Measurements from ENCODE around the gene KDR. TPM values are rescaled to one million over a fixed set of nuclear protein-coding genes. Genes with fewer than 3 reads are reported as not detected.

KDR gene
- polyA plus RNA-seq, 1 donor from 2014 or later = not detected

DNA sequence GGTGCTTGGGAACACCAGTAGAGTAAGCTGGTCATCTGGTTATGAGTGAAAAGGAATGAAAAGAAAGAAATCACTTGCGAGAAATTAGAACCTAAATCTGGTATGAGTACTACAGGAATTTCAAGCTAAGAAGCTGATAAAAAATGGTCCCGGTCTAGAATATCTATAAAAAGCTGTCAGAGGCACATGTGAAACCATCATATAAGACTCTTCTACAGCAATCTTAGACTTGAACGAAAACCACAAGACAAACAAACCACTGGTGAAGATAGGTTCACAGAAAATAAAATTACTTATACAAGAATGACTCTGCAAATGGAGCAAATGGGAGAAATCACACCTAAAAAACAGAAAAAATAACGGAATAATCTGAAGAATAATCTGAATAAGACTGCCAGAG lies 69.9 kb downstream of the KDR start:
- TF ChIP-seq RAD21 (conservative IDR thresholded peaks at IDR 0.05) (no peak), TAF1 (IDR thresholded peaks at IDR 0.05; ENCODE audit: low read depth) (no peak), POLR2AphosphoS5 (IDR thresholded peaks at IDR 0.05) (no peak), EZH2 (IDR thresholded peaks at IDR 0.05; ENCODE audit: borderline replicate concordance, insufficient read depth, low read length, poor library complexity, severe bottlenecking) (no peak), CTCF (IDR thresholded peaks at IDR 0.05; ENCODE audit: poor library complexity, severe bottlenecking) (no peak), EP300 (conservative IDR thresholded peaks at IDR 0.05; ENCODE audit: poor library complexity, severe bottlenecking) (no peak), SMC3 (conservative IDR thresholded peaks at IDR 0.05; ENCODE audit: poor library complexity) (no peak), MXI1 (conservative IDR thresholded peaks at IDR 0.05; ENCODE audit: poor library complexity, severe bottlenecking) (no peak)
- TF ChIP-seq, protein P1, sequence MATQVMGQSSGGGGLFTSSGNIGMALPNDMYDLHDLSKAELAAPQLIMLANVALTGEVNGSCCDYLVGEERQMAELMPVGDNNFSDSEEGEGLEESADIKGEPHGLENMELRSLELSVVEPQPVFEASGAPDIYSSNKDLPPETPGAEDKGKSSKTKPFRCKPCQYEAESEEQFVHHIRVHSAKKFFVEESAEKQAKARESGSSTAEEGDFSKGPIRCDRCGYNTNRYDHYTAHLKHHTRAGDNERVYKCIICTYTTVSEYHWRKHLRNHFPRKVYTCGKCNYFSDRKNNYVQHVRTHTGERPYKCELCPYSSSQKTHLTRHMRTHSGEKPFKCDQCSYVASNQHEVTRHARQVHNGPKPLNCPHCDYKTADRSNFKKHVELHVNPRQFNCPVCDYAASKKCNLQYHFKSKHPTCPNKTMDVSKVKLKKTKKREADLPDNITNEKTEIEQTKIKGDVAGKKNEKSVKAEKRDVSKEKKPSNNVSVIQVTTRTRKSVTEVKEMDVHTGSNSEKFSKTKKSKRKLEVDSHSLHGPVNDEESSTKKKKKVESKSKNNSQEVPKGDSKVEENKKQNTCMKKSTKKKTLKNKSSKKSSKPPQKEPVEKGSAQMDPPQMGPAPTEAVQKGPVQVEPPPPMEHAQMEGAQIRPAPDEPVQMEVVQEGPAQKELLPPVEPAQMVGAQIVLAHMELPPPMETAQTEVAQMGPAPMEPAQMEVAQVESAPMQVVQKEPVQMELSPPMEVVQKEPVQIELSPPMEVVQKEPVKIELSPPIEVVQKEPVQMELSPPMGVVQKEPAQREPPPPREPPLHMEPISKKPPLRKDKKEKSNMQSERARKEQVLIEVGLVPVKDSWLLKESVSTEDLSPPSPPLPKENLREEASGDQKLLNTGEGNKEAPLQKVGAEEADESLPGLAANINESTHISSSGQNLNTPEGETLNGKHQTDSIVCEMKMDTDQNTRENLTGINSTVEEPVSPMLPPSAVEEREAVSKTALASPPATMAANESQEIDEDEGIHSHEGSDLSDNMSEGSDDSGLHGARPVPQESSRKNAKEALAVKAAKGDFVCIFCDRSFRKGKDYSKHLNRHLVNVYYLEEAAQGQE (IDR thresholded peaks at IDR 0.05; ENCODE audit: borderline replicate concordance) = no peak

GRCh38 chr4:55051532-55051931 lies 73.9 kb downstream of the KDR start:
- Histone ChIP-seq H3K4me3 (ENCODE audit: low read length) (no peak overlapping the region), H3K36me3 (ENCODE audit: insufficient read depth, low read length) (no peaks in the 10 kb centered on the region), H3K9me3 (ENCODE audit: low read length) (no peaks in the 10 kb centered on the region), H3K27ac (ENCODE audit: low read length) (no peak overlapping the region), H3K79me2 (replicated peaks; ENCODE audit: insufficient read depth, low read length) (no peaks in the 10 kb centered on the region), H3F3A (ENCODE audit: insufficient read depth, low read length, poor library complexity, severe bottlenecking) (no peaks in the 10 kb centered on the region), H4K20me1 (ENCODE audit: insufficient read depth) (no peaks in the 10 kb centered on the region), H3K4me2 (ENCODE audit: low read length) (no peak overlapping the region), H3K9me2 (ENCODE audit: insufficient read depth, low read length) (no peaks in the 10 kb centered on the region), H3K27me3 (ENCODE audit: insufficient read depth, low read depth, low read length) (no peaks in the 10 kb centered on the region), H3K9ac (ENCODE audit: low read length) (no peak overlapping the region), H2AFZ (ENCODE audit: low read depth, low read length) (no peak overlapping the region)
- TF ChIP-seq EZH2 (IDR thresholded peaks at IDR 0.05; ENCODE audit: borderline replicate concordance, insufficient read depth, low read length, poor library complexity, severe bottlenecking) = no peak
- no peak for TF ChIP-seq RAD21 (conservative IDR thresholded peaks at IDR 0.05)
- TF ChIP-seq TAF1 (IDR thresholded peaks at IDR 0.05; ENCODE audit: low read depth) = no peak
- TF ChIP-seq SMC3 (conservative IDR thresholded peaks at IDR 0.05; ENCODE audit: poor library complexity) = no peak
- TF ChIP-seq POLR2AphosphoS5 (IDR thresholded peaks at IDR 0.05) = no peak
- no peak for TF ChIP-seq MXI1 (conservative IDR thresholded peaks at IDR 0.05; ENCODE audit: poor library complexity, severe bottlenecking)
- no peak for TF ChIP-seq CTCF (IDR thresholded peaks at IDR 0.05; ENCODE audit: poor library complexity, severe bottlenecking)
- no peak for TF ChIP-seq EP300 (conservative IDR thresholded peaks at IDR 0.05; ENCODE audit: poor library complexity, severe bottlenecking)
- TF ChIP-seq, protein P1 (IDR thresholded peaks at IDR 0.05; ENCODE audit: borderline replicate concordance) = no peak

More for the DNA sequence above, 69.9 kb downstream of the KDR start:
- Histone ChIP-seq H3K79me2 (replicated peaks; ENCODE audit: insufficient read depth, low read length) (no peaks in the 10 kb centered on the region), H3K9me2 (ENCODE audit: insufficient read depth, low read length) (no peaks in the 10 kb centered on the region), H3K9me3 (ENCODE audit: low read length) (no peaks in the 10 kb centered on the region), H3K27ac (ENCODE audit: low read length) (no peak overlapping the region), H3K36me3 (ENCODE audit: insufficient read depth, low read length) (no peaks in the 10 kb centered on the region), H4K20me1 (ENCODE audit: insufficient read depth) (no peaks in the 10 kb centered on the region), H3K27me3 (ENCODE audit: insufficient read depth, low read depth, low read length) (no peaks in the 10 kb centered on the region), H3K4me3 (ENCODE audit: low read length) (no peak overlapping the region), H3K4me2 (ENCODE audit: low read length) (no peak overlapping the region), H3F3A (ENCODE audit: insufficient read depth, low read length, poor library complexity, severe bottlenecking) (no peaks in the 10 kb centered on the region), H2AFZ (ENCODE audit: low read depth, low read length) (no peak overlapping the region), H3K9ac (ENCODE audit: low read length) (no peak overlapping the region)

All from neural cell (in vitro differentiated cells).